K562 (cell line): ENCODE measurements around the gene BCL7C. TPM values are rescaled to one million over a fixed set of nuclear protein-coding genes. Genes with fewer than 3 reads are reported as not detected.

Experiments
- CAMTA2 ChIP-seq: fragments of 250-450 bp; sonication (Bioruptor Pico); conservative IDR thresholded peaks from 2 replicates; pipeline ENCODE4 v1.5.1; 2022
- EZH2 ChIP-seq: IDR thresholded peaks from 2 replicates; pipeline ENCODE4 v1.6.1; 2012; ENCODE audit warnings: low read depth, mild to moderate bottlenecking, inconsistent platforms, low read length, borderline replicate concordance
- GABPB1 ChIP-seq: sonication (generic); formaldehyde crosslinking; IDR thresholded peaks from 2 replicates; pipeline ENCODE4 v1.8.0; 2022; ENCODE audit warnings: mild to moderate bottlenecking, missing genetic modification reagents
- GTF3C2 ChIP-seq: IDR thresholded peaks from 3 replicates; pipeline ENCODE4 v1.6.1; 2011; ENCODE audit warnings: borderline replicate concordance, mild to moderate bottlenecking, moderate library complexity; ENCODE audit not compliant: insufficient read length; ENCODE audit errors: extremely low read depth
- HDAC1 ChIP-seq, 2 experiments: fragments of 450-650 bp; IDR thresholded peaks; 2 replicates each; pipeline ENCODE4 v1.6.1; 2016 to 2017; ENCODE audit warnings: inconsistent platforms in 1 of 2, mild to moderate bottlenecking in 1 of 2, moderate library complexity in 1 of 2
- LARP7 ChIP-seq: fragments of 450-650 bp; IDR thresholded peaks from 2 replicates; pipeline ENCODE4 v1.6.1; 2016
- MEF2A ChIP-seq: IDR thresholded peaks from 2 replicates; pipeline ENCODE4 v1.6.1; 2011; ENCODE audit warnings: low read depth, mild to moderate bottlenecking, low read length, moderate library complexity; ENCODE audit not compliant: control insufficient read depth
- MTA3 ChIP-seq: fragments of 450-650 bp; formaldehyde crosslinking; IDR thresholded peaks from 2 replicates; pipeline ENCODE4 v1.6.1; 2017; ENCODE audit warnings: mild to moderate bottlenecking, borderline replicate concordance
- NUFIP1 ChIP-seq: fragments of 450-650 bp; IDR thresholded peaks from 2 replicates; pipeline ENCODE4 v1.6.1; 2018; ENCODE audit not compliant: partially characterized antibody
- PCBP2 ChIP-seq: fragments of 200-400 bp; formaldehyde crosslinking; IDR thresholded peaks from 2 replicates; pipeline ENCODE4 v1.6.1; 2018; ENCODE audit warnings: low read length, low read depth, mild to moderate bottlenecking, moderate library complexity; ENCODE audit not compliant: poor library complexity, severe bottlenecking
- PPARD ChIP-seq: fragments of 250-450 bp; sonication (Bioruptor Pico); IDR thresholded peaks from 2 replicates; pipeline ENCODE4 v1.8.0; 2022; ENCODE audit warnings: inconsistent platforms, mild to moderate bottlenecking, moderate library complexity
- ZBTB33 ChIP-seq: sonication (generic); formaldehyde crosslinking; IDR thresholded peaks from 2 replicates; pipeline ENCODE4 v1.8.1; 2023; ENCODE audit warnings: mild to moderate bottlenecking, missing genetic modification reagents
- ZNF583 ChIP-seq: fragments of 250-450 bp; sonication (Bioruptor Pico); IDR thresholded peaks from 2 replicates; pipeline ENCODE4 v1.4.0; 2020
- ZNF740 ChIP-seq, 3 experiments: fragments of 200-800 bp in 1 of 3; sonication (Bioruptor generic) in 1 of 3; sonication (generic) in 1 of 3; formaldehyde crosslinking in 1 of 3; IDR thresholded peaks; 2 replicates each; pipeline versions ENCODE4 v1.6.1 to v1.8.0; 2016 to 2022; ENCODE audit warnings: mild to moderate bottlenecking in 2 of 3, missing compliant biosample characterization in 2 of 3, missing genetic modification characterization in 2 of 3, missing genetic modification reagents in 1 of 3
- ZNF79 ChIP-seq: fragments of 250-450 bp; sonication (Bioruptor Pico); IDR thresholded peaks from 2 replicates; pipeline ENCODE4 v1.4.0; 2020; ENCODE audit warnings: low read depth, mild to moderate bottlenecking, moderate library complexity
- polyA plus RNA-seq, 8 experiments: library from polyadenylated mRNA; depleted of rRNA in 4 of 8; stranded (reverse) in 5 of 8; unstranded in 3 of 8; fragments of >200 nt; fragmentation: Nextera tagmentation in 2 of 8; fragmentation: Illumina TruSeq in 1 of 8; extraction: Ambion mirVana in 2 of 8; extraction: Trizol in 1 of 8; gene quantifications; 2 replicates each; pipeline versions ENCODE4 v1.2.1 to v1.2.3, GENCODE V29; 2011 to 2014; ENCODE audit warnings: inconsistent platforms in 1 of 8, missing spikeins in 1 of 8
- total RNA-seq, 7 experiments: library from RNA; depleted of rRNA in 6 of 7; stranded (reverse); fragments of >200 nt in 6 of 7; fragmentation: Illumina TruSeq in 2 of 7; extraction: Trizol in 2 of 7; gene quantifications; 2 replicates each; pipeline versions ENCODE4 v1.2.1 to v1.2.3, GENCODE V29; 2011 to 2021; ENCODE audit warnings: low replicate concordance in 1 of 7
- TF ChIP-seq, protein P1 (sequence below), 2 experiments: fragments of 450-650 bp; IDR thresholded peaks; 2 replicates each; pipeline ENCODE4 v1.6.1; 2016
- TF ChIP-seq, protein P2 (sequence below): fragments of 250-450 bp; sonication (Bioruptor Pico); IDR thresholded peaks from 2 replicates; pipeline ENCODE4 v1.9.0; 2021; ENCODE audit warnings: mild to moderate bottlenecking, inconsistent platforms

Gene BCL7C
- total and polyA plus RNA-seq, 9 of the 15 experiments (the other 6 are each of a cell fraction or from before 2014, with no cell fraction given), result 1.7 to 85.8 (median 19.6) TPM

GRCh38 chr16:30896261-30896888 lies 2.5 kb upstream of the BCL7C start, which contains the start of gene CTF1 (continued):
- TF ChIP-seq GTF3C2 (no peak), PCBP2 (no peak), ZNF583 (CRISPR knock-in tag) (no peak), PPARD (no peak), ZNF79 (CRISPR knock-in tag) (no peak), MTA3 (peak; percentile 61; the same call in 1 of the 2 replicates), EZH2 (no peak), LARP7 (no peak), MEF2A (no peak), ZBTB33 (CRISPR knock-in tag) (no peak), NUFIP1 (no peak), HDAC1 (IDR thresholded peaks at IDR 0.05) (peak; percentile 41 to 67; a peak in 3 of 4 replicates), GABPB1 (no peak; the same call in 1 of the 2 replicates), ZNF740 (CRISPR knock-in tag; IDR thresholded peaks at IDR 0.05) (peak; percentile 69; the same call in 1 of the 2 replicates), ZNF740 (tag; IDR thresholded peaks at IDR 0.05) (peak in 1 of 2 experiments; percentile 53; a peak in 1 of 4 replicates), CAMTA2 (CRISPR knock-in tag) (no peak)
- TF ChIP-seq, protein P1, sequence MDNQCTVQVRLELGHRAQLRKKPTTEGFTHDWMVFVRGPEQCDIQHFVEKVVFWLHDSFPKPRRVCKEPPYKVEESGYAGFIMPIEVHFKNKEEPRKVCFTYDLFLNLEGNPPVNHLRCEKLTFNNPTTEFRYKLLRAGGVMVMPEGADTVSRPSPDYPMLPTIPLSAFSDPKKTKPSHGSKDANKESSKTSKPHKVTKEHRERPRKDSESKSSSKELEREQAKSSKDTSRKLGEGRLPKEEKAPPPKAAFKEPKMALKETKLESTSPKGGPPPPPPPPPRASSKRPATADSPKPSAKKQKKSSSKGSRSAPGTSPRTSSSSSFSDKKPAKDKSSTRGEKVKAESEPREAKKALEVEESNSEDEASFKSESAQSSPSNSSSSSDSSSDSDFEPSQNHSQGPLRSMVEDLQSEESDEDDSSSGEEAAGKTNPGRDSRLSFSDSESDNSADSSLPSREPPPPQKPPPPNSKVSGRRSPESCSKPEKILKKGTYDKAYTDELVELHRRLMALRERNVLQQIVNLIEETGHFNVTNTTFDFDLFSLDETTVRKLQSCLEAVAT (IDR thresholded peaks at IDR 0.05), result no peak
- TF ChIP-seq, protein P2, sequence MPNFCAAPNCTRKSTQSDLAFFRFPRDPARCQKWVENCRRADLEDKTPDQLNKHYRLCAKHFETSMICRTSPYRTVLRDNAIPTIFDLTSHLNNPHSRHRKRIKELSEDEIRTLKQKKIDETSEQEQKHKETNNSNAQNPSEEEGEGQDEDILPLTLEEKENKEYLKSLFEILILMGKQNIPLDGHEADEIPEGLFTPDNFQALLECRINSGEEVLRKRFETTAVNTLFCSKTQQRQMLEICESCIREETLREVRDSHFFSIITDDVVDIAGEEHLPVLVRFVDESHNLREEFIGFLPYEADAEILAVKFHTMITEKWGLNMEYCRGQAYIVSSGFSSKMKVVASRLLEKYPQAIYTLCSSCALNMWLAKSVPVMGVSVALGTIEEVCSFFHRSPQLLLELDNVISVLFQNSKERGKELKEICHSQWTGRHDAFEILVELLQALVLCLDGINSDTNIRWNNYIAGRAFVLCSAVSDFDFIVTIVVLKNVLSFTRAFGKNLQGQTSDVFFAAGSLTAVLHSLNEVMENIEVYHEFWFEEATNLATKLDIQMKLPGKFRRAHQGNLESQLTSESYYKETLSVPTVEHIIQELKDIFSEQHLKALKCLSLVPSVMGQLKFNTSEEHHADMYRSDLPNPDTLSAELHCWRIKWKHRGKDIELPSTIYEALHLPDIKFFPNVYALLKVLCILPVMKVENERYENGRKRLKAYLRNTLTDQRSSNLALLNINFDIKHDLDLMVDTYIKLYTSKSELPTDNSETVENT (CRISPR knock-in tag), result no peak
